ENCODE results near the gene HSPB7.
"Not testable (repeated sequence)": the region's sequence is repeated elsewhere in the genome, so short reads cannot be mapped to it uniquely, and the experiment has no call there.

Gene HSPB7

GRCh38 chr1:16050328-16050727 lies 32.5 kb upstream of the HSPB7 start:
- no peak for DNase-seq (ENCODE audit: low read depth in 2 of 2)

- DNase-seq (ENCODE audit: low read depth in 2 of 2), result peak; percentile 13 to 40
These were observed 30.8 kb upstream of the HSPB7 start for GRCh38 chr1:16048573-16049189.

- DNase-seq (ENCODE audit: low read depth in 2 of 2), result no peak
These were observed 30.1 kb upstream of the HSPB7 start for GRCh38 chr1:16047791-16048475.

- DNase-seq (ENCODE audit: low read depth in 2 of 2), result no peak
These were observed 29.0 kb upstream of the HSPB7 start for GRCh38 chr1:16046842-16047241.

GRCh38 chr1:16043950-16044349 lies 26.1 kb upstream of the HSPB7 start:
- DNase-seq (ENCODE audit: low read depth in 2 of 2), result no peak

GRCh38 chr1:16043521-16043920 lies 25.7 kb upstream of the HSPB7 start, which contains the start of gene CLCNKB:
Gene CLCNKB (plus strand): TSS chr1:16043782. CDS start chr1:16044493, 711 bp downstream.
- DNase-seq (ENCODE audit: low read depth in 2 of 2), result no peak

- not testable (repeated sequence) for DNase-seq (ENCODE audit: low read depth in 2 of 2)
These were observed 24.8 kb upstream of the HSPB7 start for GRCh38 chr1:16042654-16043053.

GRCh38 chr1:16042096-16042495 lies 24.3 kb upstream of the HSPB7 start:
- DNase-seq (ENCODE audit: low read depth in 2 of 2), result no peak

- DNase-seq (ENCODE audit: low read depth in 2 of 2), result no peak
These were observed 23.4 kb upstream of the HSPB7 start for GRCh38 chr1:16041200-16041599.

- DNase-seq (ENCODE audit: low read depth in 2 of 2), result not testable (repeated sequence)
These were observed 22.0 kb upstream of the HSPB7 start for GRCh38 chr1:16039871-16040270.

- DNase-seq (ENCODE audit: low read depth in 2 of 2), result no peak
These were observed 20.7 kb upstream of the HSPB7 start for GRCh38 chr1:16038620-16038912.

- not testable (repeated sequence) for DNase-seq (ENCODE audit: low read depth in 2 of 2)
These were observed 18.6 kb upstream of the HSPB7 start for GRCh38 chr1:16036461-16036860.

GRCh38 chr1:16033103-16033632 lies 15.3 kb upstream of the HSPB7 start:
- DNase-seq (ENCODE audit: low read depth in 2 of 2), result not testable (repeated sequence)

GRCh38 chr1:16032388-16033102 lies 14.7 kb upstream of the HSPB7 start:
- peak in 1 of 2 donors; percentile 18 for DNase-seq (ENCODE audit: low read depth in 2 of 2)

GRCh38 chr1:16031551-16031950 lies 13.7 kb upstream of the HSPB7 start:
- no peak for DNase-seq (ENCODE audit: low read depth in 2 of 2)

GRCh38 chr1:16029288-16029687 lies 11.4 kb upstream of the HSPB7 start:
- no peak for DNase-seq (ENCODE audit: low read depth in 2 of 2)

GRCh38 chr1:16029003-16029268 lies 11.1 kb upstream of the HSPB7 start:
- DNase-seq (ENCODE audit: low read depth in 2 of 2), result not testable (repeated sequence)

GRCh38 chr1:16028237-16029002 lies 10.6 kb upstream of the HSPB7 start:
- DNase-seq (ENCODE audit: low read depth in 2 of 2), result no peak

- DNase-seq (ENCODE audit: low read depth in 2 of 2), result peak in 1 of 2 donors; percentile 28
These were observed 9.1 kb upstream of the HSPB7 start for GRCh38 chr1:16026723-16027484.

- not testable (repeated sequence) for DNase-seq (ENCODE audit: low read depth in 2 of 2)
These were observed 8.5 kb upstream of the HSPB7 start for GRCh38 chr1:16026302-16026701.

GRCh38 chr1:16023050-16023653 lies 5.3 kb upstream of the HSPB7 start:
- DNase-seq (ENCODE audit: low read depth in 2 of 2), result no peak
